HG02970 (cell line): ENCODE measurements around the gene ABCB4.
"Not testable (repeated sequence)": the region's sequence is repeated elsewhere in the genome, so short reads cannot be mapped to it uniquely, and the experiment has no call there.

Source experiments
- ATAC-seq: cut with Tn5 transposase; IDR thresholded peaks from one replicate; pipeline ENCODE4 v1.9.1; 2021; ENCODE audit warnings: mild to moderate bottlenecking, moderate library complexity, moderate number of reproducible peaks; ENCODE audit not compliant: unreplicated experiment, low FRiP score

ABCB4 gene

DNA sequence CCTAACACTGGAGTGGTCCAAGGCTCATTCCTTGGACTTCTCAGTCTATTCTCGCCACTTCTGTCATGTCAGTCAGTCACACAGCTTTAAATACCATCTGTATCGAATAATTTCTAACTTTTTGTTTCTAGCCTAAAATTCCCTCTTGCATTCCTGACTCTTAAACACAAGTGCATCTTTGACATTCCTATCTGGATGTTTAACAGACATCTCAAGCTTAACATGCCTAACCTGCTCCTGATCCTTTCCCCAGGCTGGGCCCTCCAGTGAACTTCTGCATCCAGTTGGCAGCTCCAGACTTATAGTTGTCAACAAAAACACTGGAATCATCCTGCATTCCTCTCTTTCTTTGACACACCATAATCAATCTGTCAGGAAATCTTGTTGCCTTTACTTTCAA lies 4.5 kb upstream of the ABCB4 start:
- ATAC-seq = no peak

DNA sequence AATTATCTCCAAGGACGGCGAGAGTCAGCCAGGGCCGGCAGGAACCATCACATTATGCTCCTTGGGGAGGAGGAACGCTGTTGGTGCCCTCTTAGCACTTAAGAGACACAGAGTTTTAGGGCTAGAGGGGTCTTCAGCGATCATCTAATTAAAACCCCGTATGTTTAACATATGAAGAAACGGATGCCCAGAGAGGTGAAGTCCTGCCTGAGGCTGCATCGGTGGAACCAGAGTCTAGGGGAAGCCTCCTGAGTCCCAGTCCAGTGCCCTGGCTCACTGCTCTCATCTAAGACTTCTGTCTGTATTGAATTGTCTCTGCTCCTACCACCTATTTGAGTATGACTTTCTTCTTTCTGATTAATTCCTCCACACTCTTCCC lies 688 bp upstream of the ABCB4 start:
- no peak for ATAC-seq

GRCh38 chr7:87474533-87475358 lies 734 bp downstream of the ABCB4 start:
- peak; percentile 81 for ATAC-seq

- ATAC-seq = no peak
Measured at GRCh38 chr7:87473986-87474385, 1.5 kb downstream of the ABCB4 start.

- no peak for ATAC-seq
Measured at GRCh38 chr7:87473192-87473591, 2.3 kb downstream of the ABCB4 start.

DNA sequence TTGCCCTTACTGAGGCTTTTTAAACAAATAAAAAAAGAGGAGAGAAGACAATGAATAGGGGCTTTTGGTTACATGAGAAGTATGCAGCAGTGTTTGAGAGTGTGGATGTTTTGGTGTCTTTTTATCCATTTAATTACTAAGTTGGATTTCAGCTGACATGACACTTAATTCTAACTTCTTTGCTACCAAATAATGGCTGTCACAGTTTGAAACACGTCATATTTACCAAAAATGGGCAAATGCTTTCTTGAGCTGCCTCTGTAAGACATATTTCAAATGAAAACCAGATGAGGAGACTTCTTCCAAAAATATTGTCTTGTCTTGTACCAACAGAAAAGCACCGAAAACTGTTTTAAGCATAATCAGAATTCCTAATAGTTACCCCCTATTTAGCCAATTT lies 4.0 kb downstream of the ABCB4 start:
- no peak for ATAC-seq

DNA sequence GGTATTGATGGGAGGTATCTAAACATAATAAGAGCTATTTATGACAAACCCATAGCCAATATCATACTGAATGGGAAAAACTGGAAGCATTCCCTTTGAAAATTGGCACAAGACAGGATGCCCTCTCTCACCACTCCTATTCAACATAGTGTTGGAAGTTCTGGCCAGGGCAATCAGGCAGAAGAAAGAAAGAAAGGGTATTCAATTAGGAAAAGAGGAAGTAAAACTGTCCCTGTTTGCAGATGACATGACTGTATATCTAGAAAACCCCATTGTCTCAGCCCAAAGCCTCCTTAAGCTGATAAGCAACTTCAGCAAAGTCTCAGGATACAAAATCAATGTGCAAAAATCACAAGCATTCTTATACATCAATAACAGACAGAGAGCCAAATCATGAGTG lies 6.3 kb downstream of the ABCB4 start:
- ATAC-seq = not testable (repeated sequence)

- not testable (repeated sequence) for ATAC-seq
Measured at GRCh38 chr7:87465534-87465880, 10.0 kb downstream of the ABCB4 start.

DNA sequence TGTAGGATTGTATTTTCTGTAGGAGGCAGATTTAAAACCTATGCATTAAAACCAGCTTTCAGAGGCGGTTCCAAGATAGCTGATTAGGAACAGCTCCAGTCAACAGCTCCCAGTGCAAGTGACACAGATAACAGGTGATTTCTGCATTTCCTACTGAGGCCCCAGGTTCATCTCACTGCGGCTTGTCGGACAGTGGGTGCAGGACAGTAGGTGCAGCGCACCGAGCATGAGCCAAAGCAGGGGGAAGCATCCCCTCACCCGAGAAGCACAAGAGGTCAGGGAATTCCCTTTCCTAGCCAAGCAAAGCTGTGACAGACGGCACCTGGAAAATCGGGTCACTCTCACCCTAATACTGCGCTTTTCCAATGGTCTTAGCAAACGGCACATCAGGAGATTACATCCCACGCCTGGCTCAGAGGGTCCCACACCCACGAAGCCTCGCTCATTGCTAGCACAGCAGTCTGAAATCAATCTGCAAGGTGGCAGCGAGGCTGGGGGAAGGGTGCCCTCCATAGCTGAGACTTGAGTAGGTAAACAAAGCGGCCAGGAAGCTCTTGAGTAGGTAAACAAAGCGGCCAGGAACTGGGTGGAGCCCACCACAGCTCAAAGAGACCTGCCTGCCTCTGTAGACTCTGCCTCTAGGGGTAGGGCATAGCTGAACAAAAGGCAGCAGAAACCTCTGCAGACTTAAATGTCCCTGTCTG lies 10.5 kb downstream of the ABCB4 start:
- ATAC-seq = not testable (repeated sequence)

- no peak for ATAC-seq
Measured at GRCh38 chr7:87463982-87464381, 11.5 kb downstream of the ABCB4 start.

- ATAC-seq = not testable (repeated sequence)
Measured at GRCh38 chr7:87460444-87460843, 15.0 kb downstream of the ABCB4 start.

DNA sequence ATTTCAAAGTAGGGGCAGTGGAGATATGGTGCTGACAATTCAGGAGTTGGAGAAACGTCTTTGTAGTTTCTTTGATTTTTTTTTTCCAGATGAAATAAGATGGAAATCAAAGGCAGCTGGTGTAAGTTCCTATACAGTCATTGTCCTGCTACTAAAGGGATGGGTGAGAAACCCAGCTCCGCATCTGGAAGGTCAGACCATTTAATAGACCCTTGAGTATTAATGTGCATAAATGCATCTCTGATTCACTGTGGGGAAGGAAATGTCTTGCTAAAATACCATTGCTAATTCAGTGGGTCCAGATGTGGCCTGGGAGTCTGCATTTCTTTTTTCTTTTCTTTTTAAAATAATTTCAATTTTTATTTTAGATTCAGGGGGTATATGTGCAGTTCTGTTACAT lies 15.5 kb downstream of the ABCB4 start:
- no peak for ATAC-seq

- ATAC-seq = no peak
Measured at GRCh38 chr7:87458148-87458547, 17.3 kb downstream of the ABCB4 start.

- ATAC-seq = no peak
Measured at GRCh38 chr7:87456247-87456646, 19.2 kb downstream of the ABCB4 start.

- no peak for ATAC-seq
Measured at GRCh38 chr7:87452279-87452678, 23.2 kb downstream of the ABCB4 start.

DNA sequence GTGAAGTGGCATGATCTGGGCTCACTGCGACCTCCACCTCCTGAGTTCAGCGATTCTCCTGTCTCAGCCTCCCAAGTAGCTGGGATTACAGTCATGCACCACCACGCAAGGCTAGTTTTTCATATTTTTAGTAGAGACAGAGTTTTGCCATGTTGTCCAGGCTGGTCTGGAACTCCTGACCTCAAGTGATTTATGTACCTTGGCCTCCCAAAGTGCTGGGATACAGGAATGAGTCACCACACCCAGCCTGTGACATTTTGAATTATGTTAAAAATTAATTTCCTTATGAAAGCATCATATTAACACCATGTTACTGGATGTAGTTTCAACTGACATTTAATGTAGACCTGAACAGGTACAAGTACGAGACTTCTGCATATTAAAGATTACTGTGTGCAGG lies 24.3 kb downstream of the ABCB4 start:
- ATAC-seq = no peak

GRCh38 chr7:87450706-87451105 lies 24.8 kb downstream of the ABCB4 start:
- no peak for ATAC-seq

DNA sequence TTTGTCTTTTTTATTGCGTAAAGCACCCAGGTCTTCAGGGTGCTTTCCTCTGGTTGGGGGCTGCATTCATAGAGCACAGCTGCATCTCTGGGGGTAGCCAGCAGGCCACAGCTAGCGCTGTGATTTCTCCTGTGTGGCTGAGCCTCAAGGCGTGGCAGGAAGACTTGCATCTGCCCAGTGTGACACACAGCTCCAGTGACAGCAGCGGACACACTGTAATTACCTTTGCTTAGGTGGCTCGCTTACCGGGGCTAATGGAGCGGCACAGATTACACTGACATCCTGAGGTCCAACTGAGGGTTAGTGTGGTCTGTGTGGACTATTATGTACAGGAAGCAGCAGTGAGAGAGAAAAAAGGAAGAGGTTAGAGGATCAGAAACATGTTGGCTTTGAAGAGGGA lies 27.1 kb downstream of the ABCB4 start:
- no peak for ATAC-seq

GRCh38 chr7:87447116-87447635 lies 28.3 kb downstream of the ABCB4 start:
- no peak for ATAC-seq

- peak; percentile 66 for ATAC-seq
Measured at GRCh38 chr7:87445897-87446296, 29.6 kb downstream of the ABCB4 start.

- no peak for ATAC-seq
Measured at GRCh38 chr7:87435546-87435945, 39.9 kb downstream of the ABCB4 start.

DNA sequence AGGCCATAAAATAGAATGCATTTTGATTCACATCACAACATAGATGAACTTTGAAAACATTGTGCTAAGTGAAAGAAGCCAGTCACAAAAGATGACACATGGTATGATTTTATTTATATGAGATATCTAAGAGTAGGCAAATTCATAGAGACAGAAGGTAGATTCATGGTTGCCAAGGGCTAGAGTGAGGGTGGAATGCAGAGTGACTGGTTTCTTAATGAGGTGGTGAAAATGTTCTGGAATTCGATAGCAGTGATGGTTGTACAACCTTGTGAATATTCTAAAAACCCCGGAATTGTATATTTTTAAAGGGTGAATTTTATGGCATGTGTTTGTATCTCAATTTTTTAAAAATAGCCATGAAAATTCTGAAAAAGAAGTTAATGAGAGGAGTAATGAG lies 42.9 kb downstream of the ABCB4 start:
- no peak for ATAC-seq
